Measurements from ENCODE around the gene RPS13.
A peak's percentile ranks its signal among the peaks of the same experiment; 100 is the strongest.
"Not testable (repeated sequence)": the region's sequence is repeated elsewhere in the genome, so short reads cannot be mapped to it uniquely, and the experiment has no call there.

RPS13 gene

DNA sequence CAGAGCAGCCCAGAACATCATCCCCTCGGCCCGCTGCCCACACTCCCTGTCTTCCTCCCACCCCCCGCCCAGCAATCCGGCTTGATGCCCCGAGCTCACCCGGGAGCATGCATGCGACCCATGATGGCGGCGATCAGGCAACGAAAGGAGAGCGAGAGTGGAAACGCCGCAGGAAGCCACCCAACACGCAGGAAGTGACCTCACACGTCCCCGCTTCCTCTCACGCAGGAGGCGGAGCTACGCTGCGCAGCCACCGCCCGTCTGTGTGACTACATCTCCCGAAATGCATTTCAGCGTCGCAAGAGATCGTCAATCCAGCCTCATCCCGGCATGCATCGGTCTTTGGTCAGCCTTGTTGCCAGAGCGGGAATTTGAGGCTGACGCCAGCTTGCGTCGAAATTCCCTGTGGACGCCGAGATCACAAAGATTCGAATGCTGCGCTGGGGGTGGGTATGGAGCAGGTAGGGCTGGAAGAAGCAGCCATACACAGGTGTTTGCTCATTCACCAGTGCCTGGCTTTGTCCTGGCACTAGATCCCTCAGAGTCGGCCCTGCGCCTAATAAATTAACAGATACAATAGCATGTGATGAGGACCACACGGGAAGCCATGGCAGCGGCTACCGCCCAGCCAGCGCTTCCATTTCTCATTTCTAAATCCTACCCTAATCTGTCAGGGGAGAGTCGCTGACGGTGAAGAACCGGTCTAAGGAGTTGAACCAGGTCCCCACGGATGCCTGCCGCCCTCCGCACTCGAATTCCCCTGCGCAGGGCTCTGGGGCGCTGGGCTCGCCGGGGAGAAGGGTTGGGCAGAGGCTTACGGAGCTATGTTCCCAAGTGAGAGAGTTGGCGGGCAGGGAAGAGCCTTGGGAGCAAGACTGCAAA lies at the start of gene RPS13:
Gene RPS13 (minus strand): TSS at position 148 of the 882 bp plus-strand sequence. CDS start 26 bp downstream, at position 122.
- Histone ChIP-seq H3K36me3 (ENCODE audit: insufficient read depth, low read length) (peaks cover 21% of the 10 kb centered on the region), H3K9ac (ENCODE audit: low read depth, low read length) (peak within 1 kb of the TSS; percentile 82), H3K4me1 (ENCODE audit: insufficient read depth, low read length) (peaks cover 5% of the 10 kb centered on the region), H3K9me3 (ENCODE audit: control insufficient read depth, insufficient read depth, low read length) (no peaks in the 10 kb centered on the region)

DNA sequence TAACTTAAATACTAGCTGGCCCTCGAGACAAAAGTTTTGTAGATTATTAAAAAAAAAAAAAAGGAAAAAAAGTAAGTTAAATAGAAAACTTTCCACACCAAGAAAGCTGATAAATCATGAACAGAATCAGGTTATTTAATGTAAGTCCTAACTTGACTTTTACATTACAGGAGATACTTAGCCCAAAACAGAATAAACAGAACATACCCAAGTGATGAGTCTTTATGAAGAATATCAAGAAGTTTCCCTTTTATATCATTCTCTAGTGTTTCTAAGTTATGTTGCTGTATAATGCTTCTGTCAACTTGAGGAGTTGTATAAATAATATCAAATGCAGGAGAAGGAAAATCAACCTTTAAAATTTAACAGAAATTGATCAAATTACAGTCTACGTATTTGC lies 44.5 kb upstream of the RPS13 start:
- Histone ChIP-seq H3K9me3 (ENCODE audit: control insufficient read depth, insufficient read depth, low read length) (no peaks in the 10 kb centered on the region), H3K36me3 (ENCODE audit: insufficient read depth, low read length) (peaks cover 1% of the 10 kb centered on the region), H3K9ac (ENCODE audit: low read depth, low read length) (no peak overlapping the region), H3K4me1 (ENCODE audit: insufficient read depth, low read length) (no peaks in the 10 kb centered on the region)

GRCh38 chr11:17117262-17117661 lies 39.8 kb upstream of the RPS13 start:
- no peaks in the 10 kb centered on the region for H3K4me1 ChIP-seq (ENCODE audit: insufficient read depth, low read length)
- no peak overlapping the region for H3K9ac ChIP-seq (ENCODE audit: low read depth, low read length)
- H3K9me3 ChIP-seq (ENCODE audit: control insufficient read depth, insufficient read depth, low read length): no peaks in the 10 kb centered on the region
- H3K36me3 ChIP-seq (ENCODE audit: insufficient read depth, low read length): peaks cover 10% of the 10 kb centered on the region

- H3K36me3 ChIP-seq (ENCODE audit: insufficient read depth, low read length): peaks cover 10% of the 10 kb centered on the region
- no peaks in the 10 kb centered on the region for H3K4me1 ChIP-seq (ENCODE audit: insufficient read depth, low read length)
- no peak overlapping the region for H3K9ac ChIP-seq (ENCODE audit: low read depth, low read length)
- H3K9me3 ChIP-seq (ENCODE audit: control insufficient read depth, insufficient read depth, low read length): no peaks in the 10 kb centered on the region
Observed at GRCh38 chr11:17116117-17116516, 38.6 kb upstream of the RPS13 start.

DNA sequence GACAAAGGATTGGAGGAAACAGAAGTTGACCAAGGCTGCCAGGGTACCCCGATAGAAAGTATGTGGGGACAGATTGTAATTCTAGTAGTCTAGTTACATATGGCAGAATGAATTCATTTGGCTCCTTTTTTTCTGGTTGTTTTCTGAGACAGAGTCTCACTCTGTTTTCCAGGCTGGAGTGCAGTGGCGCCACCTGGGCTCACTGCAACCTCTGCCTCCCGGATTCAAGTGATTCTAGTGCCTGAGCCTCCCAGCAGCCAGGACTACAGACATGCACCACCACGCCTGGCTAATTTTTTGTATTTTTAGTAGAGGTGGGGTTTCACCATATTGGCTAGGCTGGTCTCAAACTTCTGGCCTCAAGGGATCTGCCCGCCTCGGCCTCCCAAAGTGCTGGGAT lies 30.3 kb upstream of the RPS13 start:
- not testable (repeated sequence) for H3K9ac ChIP-seq (ENCODE audit: low read depth, low read length); H3K4me1 ChIP-seq (ENCODE audit: insufficient read depth, low read length); H3K36me3 ChIP-seq (ENCODE audit: insufficient read depth, low read length); H3K9me3 ChIP-seq (ENCODE audit: control insufficient read depth, insufficient read depth, low read length)

DNA sequence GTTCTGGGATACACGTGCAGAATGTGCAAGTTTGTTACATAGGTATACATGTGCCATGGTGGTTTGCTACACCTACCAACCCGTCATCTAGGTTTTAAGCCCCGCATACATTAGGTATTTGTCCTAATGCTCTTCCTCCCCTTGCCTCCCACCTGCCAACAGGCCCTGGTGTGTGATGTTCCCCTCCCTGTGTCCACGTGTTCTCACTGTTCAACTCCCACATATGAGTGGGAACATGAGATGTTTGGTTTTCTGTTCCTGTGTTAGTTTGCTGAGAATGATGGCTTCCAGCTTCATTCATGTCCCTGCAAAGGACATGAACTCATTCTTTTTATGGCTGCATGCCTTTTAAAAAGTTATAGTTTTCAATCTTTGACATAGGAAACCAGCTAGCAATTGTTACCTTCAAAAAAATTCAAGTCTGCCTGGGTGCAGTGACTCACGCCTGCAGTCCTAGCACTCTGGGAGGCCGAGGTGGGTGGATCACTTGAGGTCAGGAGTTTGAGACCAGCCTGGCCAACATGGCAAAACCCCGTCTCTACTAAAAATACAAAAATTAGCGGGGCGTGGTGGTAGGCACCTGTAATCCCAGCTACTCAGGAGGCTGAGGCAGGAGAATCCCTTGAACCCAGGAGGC lies 28.1 kb upstream of the RPS13 start:
- H3K9me3 ChIP-seq (ENCODE audit: control insufficient read depth, insufficient read depth, low read length); H3K9ac ChIP-seq (ENCODE audit: low read depth, low read length); H3K4me1 ChIP-seq (ENCODE audit: insufficient read depth, low read length): not testable (repeated sequence)
- H3K36me3 ChIP-seq (ENCODE audit: insufficient read depth, low read length): peaks cover 12% of the 10 kb centered on the region

DNA sequence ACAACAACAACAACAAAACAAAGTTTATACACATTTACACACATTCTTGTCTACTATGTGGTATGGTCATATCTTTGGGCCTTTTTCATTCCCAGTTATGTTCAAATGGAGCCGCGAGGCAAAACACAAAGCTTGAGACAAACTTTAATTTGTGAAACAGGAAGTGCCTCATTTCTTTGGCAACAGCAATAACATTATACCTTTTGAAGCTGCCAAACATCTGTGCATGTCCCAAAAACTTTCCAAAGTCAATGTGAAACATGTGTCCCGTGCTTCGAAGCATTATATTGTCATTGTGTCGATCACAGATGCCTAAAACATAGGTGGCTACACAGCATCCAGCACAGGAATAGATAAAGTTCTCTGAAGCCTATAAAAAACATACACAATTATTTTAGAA lies 25.0 kb upstream of the RPS13 start:
- Histone ChIP-seq H3K9me3 (ENCODE audit: control insufficient read depth, insufficient read depth, low read length) (no peaks in the 10 kb centered on the region), H3K4me1 (ENCODE audit: insufficient read depth, low read length) (no peaks in the 10 kb centered on the region), H3K9ac (ENCODE audit: low read depth, low read length) (no peak overlapping the region), H3K36me3 (ENCODE audit: insufficient read depth, low read length) (peaks cover 20% of the 10 kb centered on the region)

GRCh38 chr11:17098658-17099057 lies 21.2 kb upstream of the RPS13 start:
- Histone ChIP-seq H3K9ac (ENCODE audit: low read depth, low read length) (no peak overlapping the region), H3K9me3 (ENCODE audit: control insufficient read depth, insufficient read depth, low read length) (no peaks in the 10 kb centered on the region), H3K4me1 (ENCODE audit: insufficient read depth, low read length) (no peaks in the 10 kb centered on the region), H3K36me3 (ENCODE audit: insufficient read depth, low read length) (peaks cover 21% of the 10 kb centered on the region)

GRCh38 chr11:17098038-17098437 lies 20.6 kb upstream of the RPS13 start:
- peaks cover 21% of the 10 kb centered on the region for H3K36me3 ChIP-seq (ENCODE audit: insufficient read depth, low read length)
- H3K4me1 ChIP-seq (ENCODE audit: insufficient read depth, low read length): no peaks in the 10 kb centered on the region
- H3K9ac ChIP-seq (ENCODE audit: low read depth, low read length): no peak overlapping the region
- H3K9me3 ChIP-seq (ENCODE audit: control insufficient read depth, insufficient read depth, low read length): no peaks in the 10 kb centered on the region

- H3K9me3 ChIP-seq (ENCODE audit: control insufficient read depth, insufficient read depth, low read length); H3K9ac ChIP-seq (ENCODE audit: low read depth, low read length); H3K4me1 ChIP-seq (ENCODE audit: insufficient read depth, low read length); H3K36me3 ChIP-seq (ENCODE audit: insufficient read depth, low read length): not testable (repeated sequence)
Observed at GRCh38 chr11:17085976-17086375, 8.5 kb upstream of the RPS13 start.

DNA sequence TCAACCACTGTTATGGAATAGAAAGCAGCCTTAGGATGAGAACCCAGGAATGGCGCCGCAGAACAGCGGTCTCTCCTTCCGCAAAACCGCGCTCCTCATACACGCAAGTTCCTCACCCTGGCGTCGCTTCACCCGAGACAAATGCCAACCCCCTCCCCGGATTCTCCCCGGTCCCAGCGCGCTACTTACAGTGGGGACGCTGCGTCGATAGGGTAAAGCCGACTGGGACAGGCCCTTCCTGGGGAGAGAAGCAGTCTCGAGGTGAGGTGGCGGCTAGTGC lies 287 bp downstream of the RPS13 start:
- Histone ChIP-seq H3K4me1 (ENCODE audit: insufficient read depth, low read length) (peaks cover 5% of the 10 kb centered on the region), H3K36me3 (ENCODE audit: insufficient read depth, low read length) (peaks cover 21% of the 10 kb centered on the region), H3K9me3 (ENCODE audit: control insufficient read depth, insufficient read depth, low read length) (no peaks in the 10 kb centered on the region), H3K9ac (ENCODE audit: low read depth, low read length) (peak overlapping the region; percentile 82)

GRCh38 chr11:17076517-17077239 lies 789 bp downstream of the RPS13 start:
- H3K9ac ChIP-seq (ENCODE audit: low read depth, low read length): peak overlapping the region; percentile 82
- peaks cover 21% of the 10 kb centered on the region for H3K36me3 ChIP-seq (ENCODE audit: insufficient read depth, low read length)
- no peaks in the 10 kb centered on the region for H3K9me3 ChIP-seq (ENCODE audit: control insufficient read depth, insufficient read depth, low read length)
- H3K4me1 ChIP-seq (ENCODE audit: insufficient read depth, low read length): peaks cover 5% of the 10 kb centered on the region

DNA sequence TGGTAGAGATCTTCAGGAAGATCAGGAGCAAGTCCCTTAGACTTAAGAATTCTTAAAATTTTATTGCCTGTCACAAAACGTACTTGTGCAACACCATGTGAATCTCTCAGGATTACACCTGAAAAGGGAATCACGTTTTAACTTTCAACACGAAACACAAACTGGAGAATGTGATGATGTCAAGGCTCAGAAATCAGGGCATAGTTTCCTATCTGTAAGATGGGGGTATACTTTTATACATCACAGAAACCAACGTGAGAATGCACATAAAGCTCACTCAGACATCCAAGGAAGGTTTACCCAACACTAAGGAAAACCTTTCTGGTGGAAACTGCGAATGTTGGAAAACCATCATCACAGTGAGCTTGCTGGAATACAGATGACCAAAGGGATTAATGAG lies 2.0 kb downstream of the RPS13 start:
- no peak overlapping the region for H3K9ac ChIP-seq (ENCODE audit: low read depth, low read length)
- peaks cover 5% of the 10 kb centered on the region for H3K4me1 ChIP-seq (ENCODE audit: insufficient read depth, low read length)
- H3K36me3 ChIP-seq (ENCODE audit: insufficient read depth, low read length): peaks cover 21% of the 10 kb centered on the region
- no peaks in the 10 kb centered on the region for H3K9me3 ChIP-seq (ENCODE audit: control insufficient read depth, insufficient read depth, low read length)

DNA sequence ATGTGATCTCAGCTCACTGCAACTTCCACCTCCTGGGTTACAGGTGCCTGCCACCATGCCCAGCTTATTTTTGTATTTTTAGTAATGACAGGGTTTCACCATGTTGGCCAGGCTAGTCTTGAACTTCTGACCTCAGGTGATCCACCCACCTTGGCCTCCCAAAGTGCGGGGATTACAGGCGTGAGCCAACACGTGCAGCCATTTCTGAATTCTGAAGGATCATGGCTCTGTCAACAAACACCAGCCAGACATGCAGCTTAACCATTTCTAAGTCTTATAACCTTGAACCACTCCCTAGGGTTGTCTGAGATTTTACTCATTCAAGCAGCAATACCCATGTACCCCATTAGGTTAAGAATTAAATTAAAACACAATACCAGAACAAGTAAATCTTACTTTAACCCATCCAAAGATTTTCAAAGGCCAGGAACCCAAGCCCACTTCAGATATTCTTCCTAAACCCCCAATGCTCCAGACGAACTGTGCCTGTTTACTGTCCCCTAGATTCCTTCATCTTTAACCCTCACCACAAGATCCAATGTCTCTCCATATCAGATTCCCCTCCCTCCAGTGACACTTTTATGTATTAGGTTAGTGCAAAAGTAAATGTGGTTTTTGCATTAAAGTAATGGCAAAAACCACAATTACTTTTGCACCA lies 4.0 kb downstream of the RPS13 start:
- H3K9ac ChIP-seq (ENCODE audit: low read depth, low read length): no peak overlapping the region

More for the DNA sequence above, 4.0 kb downstream of the RPS13 start:
- Histone ChIP-seq H3K4me1 (ENCODE audit: insufficient read depth, low read length) (peaks cover 5% of the 10 kb centered on the region), H3K36me3 (ENCODE audit: insufficient read depth, low read length) (peaks cover 21% of the 10 kb centered on the region), H3K9me3 (ENCODE audit: control insufficient read depth, insufficient read depth, low read length) (no peaks in the 10 kb centered on the region)

Data from ES-I3 (cell line).